ENCODE measurements around the gene KIRREL3. TPM values are rescaled to one million over a fixed set of nuclear protein-coding genes. Genes with fewer than 3 reads are reported as not detected.
A peak's percentile ranks its signal among the peaks of the same experiment; 100 is the strongest.

Gene KIRREL3
- total and polyA plus RNA-seq, 2 of the 4 experiments (the other 2 are of a cell fraction) = 10.9 to 15.9 TPM

DNA sequence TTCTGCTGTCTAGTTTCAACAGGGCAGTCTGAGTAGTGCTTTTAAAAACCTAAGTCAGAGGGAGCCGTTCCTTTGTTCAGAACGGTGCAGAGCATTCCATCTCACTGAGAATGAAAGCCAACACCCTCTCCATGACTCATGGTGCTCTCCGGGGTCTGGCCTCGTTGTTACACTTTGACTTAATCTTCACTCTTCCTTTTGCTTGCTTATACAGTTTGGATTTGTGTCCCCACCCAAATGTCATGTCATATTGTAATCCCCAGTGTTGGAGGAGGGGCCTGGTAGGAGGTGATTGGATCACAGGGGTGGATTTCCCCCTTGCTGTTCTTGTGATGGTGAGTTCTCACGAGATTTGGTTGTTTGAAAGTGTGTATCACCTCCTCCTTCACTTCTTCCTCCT is 352.8 kb downstream of the KIRREL3 start:
- Histone ChIP-seq H2BK5ac (ENCODE audit: low read depth, low read length, poor library complexity, severe bottlenecking) (peak overlapping the region; percentile 58), H3K23ac (ENCODE audit: low read depth, low read length) (peak overlapping the region; percentile 61; the same call in 1 of the 2 replicates), H2AFZ (replicated peaks; ENCODE audit: low read length, poor library complexity) (peak overlapping the region; percentile 88), H4K20me1 (ENCODE audit: insufficient read depth, low read length) (no peaks in the 10 kb centered on the region), H2AK5ac (ENCODE audit: low read depth, low read length) (peak overlapping the region; percentile 48; the same call in 1 of the 2 replicates), H3K4me3 (ENCODE audit: insufficient read depth, low read depth, low read length) (no peak overlapping the region), H4K91ac (ENCODE audit: insufficient read depth, low read depth, low read length) (peak overlapping the region; percentile 93), H3K56ac (ENCODE audit: extremely low read depth, insufficient read depth, low read length) (no peak overlapping the region), H3K36me3 (ENCODE audit: control insufficient read depth, insufficient read depth, low read length) (no peaks in the 10 kb centered on the region), H3K9ac (ENCODE audit: low read depth, low read length) (0 out of 2 replicates have a peak overlapping the region, but pooled peaks have one; percentile 28), H3K27ac (ENCODE audit: insufficient read depth, low read length) (peak overlapping the region; percentile 64), H3K4me2 (ENCODE audit: low read depth, low read length) (peak overlapping the region; percentile 51), H4K5ac (ENCODE audit: low read depth, low read length) (no peak overlapping the region; the same call in 1 of the 2 replicates), H2BK15ac (ENCODE audit: low read depth, low read length) (peak overlapping the region; percentile 88; the same call in 1 of the 3 replicates), H3K4ac (ENCODE audit: low read depth, low read length) (peak overlapping the region; percentile 94), H3K79me1 (ENCODE audit: low read depth in 1 of 2, low read length in 2 of 2) (peaks cover 3 to 9% of the 10 kb centered on the region in 2 experiments; a peak in 2 of 4 replicates), H2BK20ac (ENCODE audit: low read depth, low read length) (peak overlapping the region; percentile 95), H3K18ac (ENCODE audit: low read depth, low read length) (peak overlapping the region; percentile 33; the same call in 1 of the 2 replicates), H3K9me3 (ENCODE audit: control insufficient read depth, insufficient read depth, low read length) (no peaks in the 10 kb centered on the region), H3K27me3 (ENCODE audit: control insufficient read depth, insufficient read depth, low read length) (no peaks in the 10 kb centered on the region), H2BK120ac (ENCODE audit: low read depth, low read length) (peak overlapping the region; percentile 96), H3K9me1 (ENCODE audit: insufficient read depth, low read length) (peaks cover 12% of the 10 kb centered on the region; the same call in 1 of the 2 replicates), H2AK9ac (replicated peaks; ENCODE audit: low read depth, low read length, poor library complexity) (peak overlapping the region; percentile 96), H4K8ac (ENCODE audit: low read depth in 2 of 2, low read length in 2 of 2) (peak overlapping the region; percentile 52 to 84; a peak in 3 of 4 replicates), H3K4me1 (ENCODE audit: control insufficient read depth, insufficient read depth, low read length) (peaks cover 4% of the 10 kb centered on the region; the same call in 1 of the 2 replicates), H3K14ac (replicated peaks; ENCODE audit: low read depth, low read length) (peak overlapping the region; percentile 94)
- intact Hi-C loops (cut with micrococcal nuclease) (no loop called here), in situ Hi-C loops (cut with MboI; ENCODE audit: low sequenced_read_pairs) (no loop called here), dilution Hi-C loops (cut with HindIII; ENCODE audit: low sequenced_read_pairs, unreplicated experiment) (no loop called here)
- no CpG with 5 or more reads among the region's 5 CpGs for WGBS, 2 experiments (ENCODE audit: extremely low coverage in 2 of 2, insufficient read length in 1 of 2)
- POLR2A ChIA-PET (ENCODE audit: unreplicated experiment) = no interaction called here
- peak; percentile 97 for ATAC-seq (ENCODE audit: low read depth)
- DNase-seq = peak; percentile 87
- TF ChIP-seq SMC3 (IDR thresholded peaks at IDR 0.05; ENCODE audit: low read depth, low read length) (peak; percentile 17; the same call in 1 of the 2 replicates), FOS (IDR thresholded peaks at IDR 0.05; ENCODE audit: low read depth, low read length) (peak; percentile 79), MXI1 (IDR thresholded peaks at IDR 0.05; ENCODE audit: borderline replicate concordance, low read depth, low read length) (no peak), POLR2A (IDR thresholded peaks at IDR 0.05; ENCODE audit: low read depth, low read length) (no peak), BHLHE40 (IDR thresholded peaks at IDR 0.05; ENCODE audit: low read depth, low read length) (peak; percentile 41; the same call in 1 of the 2 replicates)
- BruUV-seq (replicated peaks) = no TSS peak
- CTCF ChIA-PET = no interaction called here

All from IMR-90 (cell line).